ENCODE results near the gene KIF12.
"Not testable (repeated sequence)": the region's sequence is repeated elsewhere in the genome, so short reads cannot be mapped to it uniquely, and the experiment has no call there.

Gene KIF12

GRCh38 chr9:114060711-114061110, 38.4 kb downstream of the KIF12 start:
- no peak for DNase-seq

GRCh38 chr9:114060070-114060469, 39.0 kb downstream of the KIF12 start:
- no peak for DNase-seq

DNA sequence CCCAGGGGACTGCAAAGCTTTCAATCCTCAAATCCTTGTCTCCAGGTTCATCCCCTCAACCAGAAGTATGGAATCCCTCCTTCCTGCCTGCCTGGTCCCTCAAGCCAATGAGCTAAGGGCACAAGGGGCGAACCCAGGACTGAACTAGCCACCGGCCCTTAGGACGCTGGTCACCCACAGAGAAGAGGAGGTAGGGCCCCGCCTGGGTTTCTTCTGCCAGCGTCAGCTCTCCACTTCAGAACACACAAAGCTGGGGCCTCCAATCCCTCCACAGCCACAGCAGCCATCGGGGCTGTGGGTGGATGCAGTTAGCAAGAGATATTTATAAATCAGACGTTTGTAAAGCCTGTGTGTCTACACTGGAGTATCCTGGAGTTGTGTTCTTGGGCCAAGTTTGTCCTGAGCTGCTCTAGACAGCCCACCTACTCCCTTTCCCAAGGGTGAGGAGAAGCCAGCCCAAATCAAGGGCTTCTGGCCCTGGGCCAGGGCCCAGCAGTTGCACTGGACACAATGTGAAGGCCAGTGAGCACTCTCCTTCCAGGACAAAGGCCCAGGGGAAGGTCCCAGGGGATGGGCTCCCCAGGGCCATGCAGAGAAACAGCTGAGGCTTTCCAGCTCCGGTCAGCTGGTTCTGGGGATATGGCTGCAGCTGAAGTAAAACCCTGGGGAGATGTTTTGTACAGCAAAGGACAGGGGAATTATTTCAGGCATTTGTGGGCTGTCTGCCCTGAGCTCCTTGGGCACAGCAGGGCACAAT, 39.9 kb downstream of the KIF12 start:
- DNase-seq, result no peak

- DNase-seq, result no peak
Observed at GRCh38 chr9:114058688-114059046, 40.4 kb downstream of the KIF12 start.

GRCh38 chr9:114057161-114057885, 41.8 kb downstream of the KIF12 start:
- no peak for DNase-seq

DNA sequence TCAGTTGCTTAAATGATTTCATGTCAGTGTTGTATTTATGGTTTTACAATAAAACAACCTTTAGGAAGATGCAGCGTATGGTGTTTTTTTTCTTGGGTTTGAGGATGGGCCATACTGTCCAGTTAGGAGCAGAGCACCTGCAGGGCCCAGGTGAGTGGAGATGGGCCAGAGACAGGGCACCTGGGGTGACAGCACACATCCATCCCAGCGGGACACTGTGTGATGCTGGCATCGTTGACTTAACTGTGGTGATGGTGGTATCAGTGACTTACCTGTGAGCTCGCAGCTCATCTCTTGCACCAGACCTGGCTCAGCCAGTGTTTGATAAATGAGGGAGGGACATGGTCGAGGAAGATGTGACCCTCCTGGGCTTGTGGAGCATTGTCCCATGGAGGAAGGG, 42.6 kb downstream of the KIF12 start:
- no peak for DNase-seq

DNA sequence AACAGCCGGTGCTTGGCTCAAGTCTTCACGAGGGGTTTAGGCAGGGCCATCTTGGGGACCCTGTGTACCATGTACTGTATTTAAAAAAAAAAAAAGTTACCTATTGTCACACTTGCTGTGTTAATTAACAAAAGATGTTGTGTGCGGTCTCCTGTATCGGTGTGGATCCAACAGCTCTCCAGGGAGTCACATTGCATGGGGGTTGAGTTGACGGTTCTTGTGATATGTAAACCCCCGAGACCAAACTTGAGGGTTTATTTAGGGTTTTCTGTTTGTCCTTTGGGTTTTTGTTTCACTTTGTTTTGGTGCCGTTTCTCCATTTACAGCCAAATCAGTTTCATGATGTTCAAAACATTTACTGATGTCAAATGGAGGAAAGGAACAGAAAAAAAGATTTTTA, 43.2 kb downstream of the KIF12 start:
- DNase-seq, result no peak

DNA sequence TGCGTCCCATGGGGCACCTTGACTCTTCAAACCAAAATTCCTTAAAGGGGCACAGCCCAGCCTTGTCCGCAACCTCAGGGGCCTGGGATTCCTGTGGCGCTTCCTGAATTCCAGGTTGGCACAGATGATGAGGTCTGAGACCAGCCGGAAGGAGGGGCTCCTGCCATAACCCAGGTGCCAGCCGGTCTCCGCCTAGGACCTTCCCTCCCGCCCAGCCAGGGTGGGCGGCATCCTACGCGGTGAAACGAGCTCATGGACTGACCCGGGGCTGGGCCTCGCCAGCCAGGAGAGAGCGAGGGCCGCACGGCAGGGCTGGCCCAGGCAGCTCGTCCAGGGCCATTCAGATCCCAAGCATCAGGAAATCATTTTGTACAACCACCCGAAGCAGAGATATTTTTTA, 44.0 kb downstream of the KIF12 start:
- no peak for DNase-seq

GRCh38 chr9:114054191-114054690, 44.9 kb downstream of the KIF12 start:
- no peak for DNase-seq

GRCh38 chr9:114053246-114054005, 45.7 kb downstream of the KIF12 start:
- no peak for DNase-seq

DNA sequence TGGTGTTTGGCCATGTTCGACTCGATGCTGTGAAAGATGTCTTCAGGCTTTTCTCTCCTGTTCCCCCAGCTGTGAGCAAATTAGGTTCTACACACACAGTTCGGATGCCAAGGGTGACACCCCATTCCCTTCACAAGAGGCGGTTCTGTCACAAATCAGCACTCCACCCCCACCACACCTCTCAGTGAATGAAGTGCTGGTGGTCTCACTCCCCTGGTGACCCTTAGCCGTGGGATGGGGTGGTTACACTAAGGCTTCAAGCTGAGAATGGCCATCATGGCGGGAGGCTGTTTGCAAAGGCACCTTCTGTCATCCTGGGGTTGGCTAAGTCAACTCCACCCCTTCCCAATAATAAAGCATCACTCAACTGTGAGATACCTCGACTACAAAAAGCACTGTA, 47.4 kb downstream of the KIF12 start:
- no peak for DNase-seq

GRCh38 chr9:114051281-114051680, 47.8 kb downstream of the KIF12 start:
- DNase-seq, result no peak

DNA sequence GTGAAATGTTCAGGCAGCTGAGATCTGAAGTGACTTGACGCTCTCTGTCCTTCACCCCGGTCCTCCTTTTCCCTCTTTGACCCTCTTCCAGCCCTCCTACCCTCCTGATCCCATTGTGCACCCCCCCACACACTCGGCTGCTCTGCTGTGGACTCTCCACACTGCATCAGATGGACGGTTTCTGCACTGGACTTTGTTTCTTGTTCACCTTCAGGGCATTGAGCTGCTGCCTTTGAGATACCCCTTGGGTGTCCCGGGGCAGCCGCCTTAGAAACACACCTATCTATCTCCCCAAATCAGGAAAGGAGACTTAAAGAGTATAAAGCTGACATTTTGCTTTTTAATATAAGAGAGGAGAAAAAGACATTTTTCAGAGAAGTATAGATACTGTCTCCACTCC, 48.4 kb downstream of the KIF12 start:
- DNase-seq, result no peak

GRCh38 chr9:114050226-114050568, 48.9 kb downstream of the KIF12 start:
- no peak for DNase-seq

- DNase-seq, result no peak
Observed at GRCh38 chr9:114049441-114050225, 49.5 kb downstream of the KIF12 start.

GRCh38 chr9:114048533-114049415, 50.3 kb downstream of the KIF12 start:
- DNase-seq, result no peak

DNA sequence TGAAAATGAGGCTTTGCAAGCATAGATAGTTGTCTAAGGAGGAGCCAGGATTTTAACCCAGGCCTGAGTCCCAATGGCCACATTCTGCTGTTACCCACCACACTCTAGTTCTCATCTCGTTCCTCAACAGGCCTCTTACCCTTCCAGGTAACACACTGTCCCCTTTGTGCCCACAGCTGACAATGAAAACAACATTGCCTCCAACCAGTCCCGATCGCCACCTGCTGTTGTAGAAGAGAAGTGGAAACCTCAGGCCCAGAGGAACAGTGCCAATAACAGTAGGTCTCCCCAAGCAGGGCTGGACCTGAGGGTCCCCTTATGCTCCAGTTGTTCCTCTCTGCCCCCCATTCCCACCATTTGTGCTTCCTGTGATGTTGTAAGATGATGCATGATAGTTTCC, 51.4 kb downstream of the KIF12 start:
- no peak for DNase-seq

GRCh38 chr9:114046875-114047274, 52.2 kb downstream of the KIF12 start:
- no peak for DNase-seq

GRCh38 chr9:114046237-114046755, 52.8 kb downstream of the KIF12 start:
- DNase-seq, result no peak

DNA sequence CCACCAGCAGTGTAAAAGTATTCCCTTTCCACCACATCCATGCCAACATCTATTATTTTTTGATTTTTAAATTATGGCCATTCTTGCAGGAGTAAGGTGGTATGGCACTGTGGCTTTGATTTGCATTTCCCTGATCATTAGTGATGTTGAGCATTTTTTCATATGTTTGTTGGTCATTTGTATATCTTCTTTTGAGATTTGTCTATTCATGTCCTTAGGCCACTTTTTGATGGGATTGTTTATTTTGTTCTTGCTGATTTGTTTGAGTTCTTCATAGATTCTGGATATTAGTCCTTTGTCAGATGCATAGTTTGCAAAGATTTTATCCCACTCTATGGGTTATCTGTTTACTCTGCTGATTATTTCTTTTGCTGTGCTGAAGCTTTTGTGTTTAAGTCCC, 55.4 kb downstream of the KIF12 start:
- not testable (repeated sequence) for DNase-seq

Data from CD4-positive, alpha-beta T cell treated with Interleukin-15 for 1 hour (primary cell).